Forelimb muscle (tissue), 1 donor: ENCODE data around the gene ZNF107. TPM values are rescaled to one million over a fixed set of nuclear protein-coding genes. Genes with fewer than 3 reads are reported as not detected.
"Not testable (repeated sequence)": the region's sequence is repeated elsewhere in the genome, so short reads cannot be mapped to it uniquely, and the experiment has no call there.

Experiments
- DNase-seq: peaks from one replicate; pipeline ENCODE4 v3.0.0-alpha.2; 2013; ENCODE audit warnings: low read depth
- polyA plus RNA-seq: library from polyadenylated mRNA; unstranded; fragments of 120-200 nt; gene quantifications from one replicate; pipeline ENCODE4 v1.2.1, GENCODE V29; 2013; ENCODE audit not compliant: insufficient read length

The ZNF107 gene
- polyA plus RNA-seq, 1 donor, result 4.8 TPM

GRCh38 chr7:64643566-64643965 lies 22.4 kb upstream of the ZNF107 start:
- no peak for DNase-seq

GRCh38 chr7:64651203-64651602 lies 14.7 kb upstream of the ZNF107 start:
- DNase-seq, result no peak

GRCh38 chr7:64651632-64652165 lies 14.2 kb upstream of the ZNF107 start:
- no peak for DNase-seq

GRCh38 chr7:64653721-64654401 lies 12.1 kb upstream of the ZNF107 start:
- no peak for DNase-seq

GRCh38 chr7:64654796-64655548 lies 11.0 kb upstream of the ZNF107 start:
- no peak for DNase-seq

GRCh38 chr7:64655811-64656210 lies 10.1 kb upstream of the ZNF107 start:
- no peak for DNase-seq

GRCh38 chr7:64656489-64656888 lies 9.4 kb upstream of the ZNF107 start:
- DNase-seq, result no peak

- not testable (repeated sequence) for DNase-seq
Measured at GRCh38 chr7:64662091-64662490, 3.8 kb upstream of the ZNF107 start.

- no peak for DNase-seq
Measured at GRCh38 chr7:64666663-64667050, 724 bp downstream of the ZNF107 start.

- no peak for DNase-seq
Measured at GRCh38 chr7:64667311-64667710, 1.4 kb downstream of the ZNF107 start.

GRCh38 chr7:64672414-64672813 lies 6.5 kb downstream of the ZNF107 start:
- DNase-seq, result no peak

GRCh38 chr7:64685091-64685490 lies 19.2 kb downstream of the ZNF107 start:
- DNase-seq, result no peak

- no peak for DNase-seq
Measured at GRCh38 chr7:64685741-64686140, 19.8 kb downstream of the ZNF107 start.

GRCh38 chr7:64686493-64687184 lies 20.7 kb downstream of the ZNF107 start:
- no peak for DNase-seq

- no peak for DNase-seq
Measured at GRCh38 chr7:64687249-64687648, 21.3 kb downstream of the ZNF107 start.

GRCh38 chr7:64688988-64689387 lies 23.1 kb downstream of the ZNF107 start:
- no peak for DNase-seq

- no peak for DNase-seq
Measured at GRCh38 chr7:64691831-64692230, 25.9 kb downstream of the ZNF107 start.

GRCh38 chr7:64697863-64698262 lies 31.9 kb downstream of the ZNF107 start:
- DNase-seq, result not testable (repeated sequence)

- DNase-seq, result no peak
Measured at GRCh38 chr7:64706625-64707292, 40.8 kb downstream of the ZNF107 start.

- not testable (repeated sequence) for DNase-seq
Measured at GRCh38 chr7:64717896-64718295, 52.0 kb downstream of the ZNF107 start.

GRCh38 chr7:64729089-64729848 lies 63.3 kb downstream of the ZNF107 start:
- no peak for DNase-seq
